Gastrocnemius medialis (tissue), 4 donors: ENCODE data around the gene PDXDC1. TPM values are rescaled to one million over a fixed set of nuclear protein-coding genes. Genes with fewer than 3 reads are reported as not detected.

Experiments
- ATAC-seq, 2 donors: fragments of 150-250 bp; one replicate each; pipeline ENCODE4 v1.9.1; 2016
- DNase-seq, 2 donors: peaks; one replicate each; pipeline ENCODE4 v3.0.0-alpha.2; 2019
- H3K27ac ChIP-seq, 4 donors: fragments of 200-600 bp; sonication (generic); 1 replicate in 1 of 4; 2 replicates in 3 of 4; pipeline ENCODE4 v1.5.1; 2016 to 2018; ENCODE audit warnings: mild to moderate bottlenecking in 2 of 4, moderate library complexity in 1 of 4
- H3K27me3 ChIP-seq, 3 donors: fragments of 200-600 bp; sonication (generic) in 2 of 3; 1 replicate in 1 of 3; 2 replicates in 2 of 3; pipeline versions ENCODE4 v1.5.1 to v1.6.0; 2016 to 2019; ENCODE audit warnings: mild to moderate bottlenecking in 1 of 3, moderate library complexity in 1 of 3
- H3K36me3 ChIP-seq, 2 donors: fragments of 200-600 bp; sonication (generic) in 1 of 2; one replicate each; pipeline ENCODE4 v1.5.1; 2017 to 2018
- H3K4me1 ChIP-seq, 2 donors: fragments of 200-600 bp; sonication (generic) in 1 of 2; one replicate each; pipeline ENCODE4 v1.5.1; 2016 to 2017; ENCODE audit warnings: mild to moderate bottlenecking in 2 of 2
- H3K4me3 ChIP-seq, 4 donors: fragments of 200-600 bp; sonication (generic) in 3 of 4; 1 replicate in 1 of 4; 2 replicates in 3 of 4; pipeline ENCODE4 v1.5.1; 2016 to 2019; ENCODE audit warnings: mild to moderate bottlenecking in 2 of 4
- H3K9me3 ChIP-seq, 3 donors: fragments of 200-600 bp; sonication (generic) in 2 of 3; 1 replicate in 1 of 3; 2 replicates in 2 of 3; pipeline ENCODE4 v1.5.1; 2016 to 2019
- POLR2A ChIP-seq, 2 donors: fragments of 450-650 bp; IDR thresholded peaks; one replicate each; pipeline ENCODE4 v1.6.1; 2017; ENCODE audit warnings: antibody characterized with exemption in 2 of 2, mild to moderate bottlenecking in 2 of 2, moderate library complexity in 2 of 2
- in situ Hi-C, 4 donors: fragments of 200-750 bp; cut with MboI; loops; one replicate each; pipeline versions ENCODE4 v1.15.0 to v1.8.0; 2017; ENCODE audit warnings: low sequenced_read_pairs in 4 of 4
- intact Hi-C: fragments of 100-400 bp; cut with DNase I; formaldehyde crosslinking; loops from one replicate; pipeline ENCODE4 v1.15.1; 2023; ENCODE audit warnings: low total_unique reads
- total RNA-seq, 4 donors: library from RNA; depleted of rRNA; stranded (reverse); fragments of >200 nt; gene quantifications; one replicate each; pipeline versions ENCODE4 v1.1.0 to v1.2.3, GENCODE V29; 2016
- TF ChIP-seq, protein P1 (sequence below), 5 experiments: fragments of 450-650 bp in 3 of 5; fragments of 200-600 bp in 2 of 5; sonication (generic) in 2 of 5; IDR thresholded peaks in 4 of 5; conservative IDR thresholded peaks in 1 of 5; 1 replicate in 4 of 5; 2 replicates in 1 of 5; pipeline ENCODE4 v1.5.1; 2016 to 2019; ENCODE audit warnings: antibody characterized with exemption in 5 of 5, mild to moderate bottlenecking in 3 of 5, moderate library complexity in 3 of 5

The PDXDC1 gene
- total RNA-seq, 4 donors from 2014 or later = 34.3 to 69.0 (median 45.2) TPM

DNA sequence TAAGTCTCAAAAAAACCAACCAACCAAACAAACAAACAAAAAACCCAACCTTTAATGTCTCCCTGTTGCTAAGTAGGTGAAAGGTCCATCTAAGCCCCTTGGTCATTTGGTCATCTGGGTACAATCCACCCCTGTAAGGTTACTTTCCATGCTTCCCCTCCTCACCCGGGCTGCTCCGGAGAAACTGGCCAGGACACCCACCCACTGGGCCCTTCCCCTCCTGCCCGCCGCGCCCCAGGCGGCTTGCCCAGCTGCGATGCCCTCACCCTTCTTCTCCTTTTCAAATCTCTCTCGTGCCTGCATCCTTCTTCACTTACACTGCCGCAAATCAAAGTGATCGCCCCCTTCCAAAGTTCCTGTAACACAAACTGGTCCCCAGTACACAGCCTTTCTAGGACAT is 79.1 kb downstream of the PDXDC1 start:
- no peak for ATAC-seq
- TF ChIP-seq, protein P1, sequence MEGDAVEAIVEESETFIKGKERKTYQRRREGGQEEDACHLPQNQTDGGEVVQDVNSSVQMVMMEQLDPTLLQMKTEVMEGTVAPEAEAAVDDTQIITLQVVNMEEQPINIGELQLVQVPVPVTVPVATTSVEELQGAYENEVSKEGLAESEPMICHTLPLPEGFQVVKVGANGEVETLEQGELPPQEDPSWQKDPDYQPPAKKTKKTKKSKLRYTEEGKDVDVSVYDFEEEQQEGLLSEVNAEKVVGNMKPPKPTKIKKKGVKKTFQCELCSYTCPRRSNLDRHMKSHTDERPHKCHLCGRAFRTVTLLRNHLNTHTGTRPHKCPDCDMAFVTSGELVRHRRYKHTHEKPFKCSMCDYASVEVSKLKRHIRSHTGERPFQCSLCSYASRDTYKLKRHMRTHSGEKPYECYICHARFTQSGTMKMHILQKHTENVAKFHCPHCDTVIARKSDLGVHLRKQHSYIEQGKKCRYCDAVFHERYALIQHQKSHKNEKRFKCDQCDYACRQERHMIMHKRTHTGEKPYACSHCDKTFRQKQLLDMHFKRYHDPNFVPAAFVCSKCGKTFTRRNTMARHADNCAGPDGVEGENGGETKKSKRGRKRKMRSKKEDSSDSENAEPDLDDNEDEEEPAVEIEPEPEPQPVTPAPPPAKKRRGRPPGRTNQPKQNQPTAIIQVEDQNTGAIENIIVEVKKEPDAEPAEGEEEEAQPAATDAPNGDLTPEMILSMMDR (IDR thresholded peaks at IDR 0.05 in 4 of 5, conservative IDR thresholded peaks at IDR 0.05 in 1 of 5) = no peak
- no peak for TF ChIP-seq POLR2A (IDR thresholded peaks at IDR 0.05)
- Histone ChIP-seq H3K36me3 (peaks cover 0 to under 1% of the 10 kb centered on the region in 2 donors), H3K9me3 (no peaks in the 10 kb centered on the region), H3K27me3 (no peaks in the 10 kb centered on the region), H3K27ac (peak overlapping the region in 1 of 4 donors; percentile 29), H3K4me1 (peaks cover 5 to 9% of the 10 kb centered on the region in 2 donors), H3K4me3 (no peak overlapping the region)
- DNase-seq = no peak
- in situ Hi-C loops = no loop called here
- intact Hi-C loops = no loop called here

DNA sequence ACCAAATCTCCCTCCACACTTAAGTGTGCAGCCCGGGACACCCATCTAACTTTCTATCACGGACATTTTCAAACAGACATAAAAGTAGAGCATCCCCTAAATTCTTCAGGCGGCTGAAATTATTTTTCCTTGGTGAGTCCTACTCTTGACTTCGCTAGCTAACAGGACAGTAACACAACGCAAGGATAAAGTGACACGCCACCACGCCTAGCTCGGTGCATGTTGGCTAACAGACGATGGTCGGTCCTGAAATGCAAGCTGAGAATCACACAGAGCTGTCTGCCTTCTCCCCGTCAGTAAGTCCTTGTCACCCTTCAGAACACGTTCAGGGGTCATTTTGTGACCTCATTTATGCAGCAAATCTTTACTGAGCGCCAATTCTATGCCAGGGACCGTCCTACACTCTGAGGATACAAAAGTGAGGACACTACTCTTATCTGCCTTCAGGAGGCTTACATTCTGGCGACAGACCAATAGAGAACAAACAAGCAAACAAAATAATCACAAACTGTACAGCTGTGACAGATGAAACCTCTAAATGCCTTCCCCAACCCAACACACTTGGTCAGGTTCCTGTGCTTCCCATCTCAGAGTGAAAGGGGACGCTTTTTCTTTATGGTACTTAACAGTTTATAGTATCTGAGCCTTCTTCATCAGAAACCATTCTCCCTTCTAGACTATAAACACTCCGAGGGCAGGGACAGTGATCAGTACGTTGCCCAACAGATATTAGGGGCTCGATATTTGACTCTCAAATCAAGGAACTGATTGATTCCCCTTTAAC is 79.7 kb downstream of the PDXDC1 start:
- in situ Hi-C loops (no loop called here), intact Hi-C loops (no loop called here)
- Histone ChIP-seq H3K27me3 (no peaks in the 10 kb centered on the region), H3K36me3 (peaks cover 0 to 7% of the 10 kb centered on the region in 2 donors), H3K4me3 (peak overlapping the region; percentile 90 to 99 (median 98)), H3K4me1 (peaks cover 5 to 9% of the 10 kb centered on the region in 2 donors), H3K27ac (peak overlapping the region; percentile 83 to 89 (median 86)), H3K9me3 (no peaks in the 10 kb centered on the region)
- TF ChIP-seq, protein P1 (IDR thresholded peaks at IDR 0.05 in 4 of 5, conservative IDR thresholded peaks at IDR 0.05 in 1 of 5) = no peak
- no peak for TF ChIP-seq POLR2A (IDR thresholded peaks at IDR 0.05)
- DNase-seq (no peak), ATAC-seq (no peak)

DNA sequence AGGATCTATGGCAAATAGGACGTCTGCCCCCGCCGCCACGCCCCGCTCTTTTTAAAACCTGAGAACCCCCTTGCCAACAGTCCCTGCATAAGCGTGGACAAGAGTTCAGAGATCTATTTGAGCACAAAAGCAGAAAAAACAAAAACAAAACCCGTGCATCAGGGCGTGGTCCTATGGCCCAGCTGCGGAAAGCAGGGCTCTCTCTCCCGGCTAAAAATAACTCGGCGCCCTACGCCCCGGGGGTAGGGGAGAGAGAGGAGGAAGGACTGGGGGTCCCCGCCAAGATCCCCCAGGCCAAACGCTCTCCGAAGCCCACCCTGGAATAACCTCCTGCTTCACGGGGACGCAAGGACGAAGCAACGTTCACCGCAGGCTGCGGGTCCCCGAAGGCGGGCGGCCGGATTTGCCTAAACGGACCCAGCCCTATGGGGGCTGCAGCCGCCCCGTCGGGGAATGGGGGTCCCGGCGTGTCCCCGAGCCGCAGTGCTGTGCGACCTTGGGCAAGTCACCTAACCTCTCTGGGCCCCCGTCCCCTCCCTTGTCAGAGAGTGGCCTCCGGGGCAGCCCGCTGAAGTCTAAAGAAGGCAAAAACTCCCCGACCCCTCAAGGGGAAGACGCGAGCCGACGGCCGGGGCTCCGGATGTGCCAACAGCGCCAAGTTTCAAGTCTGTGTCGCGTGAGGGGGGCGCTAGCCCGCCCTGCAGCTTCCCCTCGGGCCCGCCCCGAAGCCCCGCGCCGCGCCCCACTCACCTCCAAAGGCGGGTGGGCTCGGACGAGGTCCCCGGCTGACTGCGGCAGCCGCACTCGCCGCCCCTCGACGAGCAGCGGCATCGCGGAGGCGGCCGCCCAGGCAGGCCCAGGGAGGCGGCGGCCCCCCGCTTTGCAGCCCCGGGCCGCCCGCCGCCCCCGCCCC is 80.6 kb downstream of the PDXDC1 start:
- Histone ChIP-seq H3K27ac (peak overlapping the region; percentile 83 to 89 (median 86)), H3K9me3 (no peaks in the 10 kb centered on the region), H3K4me1 (peaks cover 5 to 9% of the 10 kb centered on the region in 2 donors), H3K27me3 (no peaks in the 10 kb centered on the region), H3K36me3 (peaks cover 0 to 15% of the 10 kb centered on the region in 2 donors), H3K4me3 (peak overlapping the region; percentile 90 to 99 (median 98))
- intact Hi-C loops (no loop called here), in situ Hi-C loops (no loop called here)
- ATAC-seq (peak; percentile 26 to 31), DNase-seq (peak; percentile 12 to 43)
- TF ChIP-seq, protein P1 (IDR thresholded peaks at IDR 0.05 in 4 of 5, conservative IDR thresholded peaks at IDR 0.05 in 1 of 5) = no peak
- TF ChIP-seq POLR2A (IDR thresholded peaks at IDR 0.05) = peak; percentile 45 to 48

DNA sequence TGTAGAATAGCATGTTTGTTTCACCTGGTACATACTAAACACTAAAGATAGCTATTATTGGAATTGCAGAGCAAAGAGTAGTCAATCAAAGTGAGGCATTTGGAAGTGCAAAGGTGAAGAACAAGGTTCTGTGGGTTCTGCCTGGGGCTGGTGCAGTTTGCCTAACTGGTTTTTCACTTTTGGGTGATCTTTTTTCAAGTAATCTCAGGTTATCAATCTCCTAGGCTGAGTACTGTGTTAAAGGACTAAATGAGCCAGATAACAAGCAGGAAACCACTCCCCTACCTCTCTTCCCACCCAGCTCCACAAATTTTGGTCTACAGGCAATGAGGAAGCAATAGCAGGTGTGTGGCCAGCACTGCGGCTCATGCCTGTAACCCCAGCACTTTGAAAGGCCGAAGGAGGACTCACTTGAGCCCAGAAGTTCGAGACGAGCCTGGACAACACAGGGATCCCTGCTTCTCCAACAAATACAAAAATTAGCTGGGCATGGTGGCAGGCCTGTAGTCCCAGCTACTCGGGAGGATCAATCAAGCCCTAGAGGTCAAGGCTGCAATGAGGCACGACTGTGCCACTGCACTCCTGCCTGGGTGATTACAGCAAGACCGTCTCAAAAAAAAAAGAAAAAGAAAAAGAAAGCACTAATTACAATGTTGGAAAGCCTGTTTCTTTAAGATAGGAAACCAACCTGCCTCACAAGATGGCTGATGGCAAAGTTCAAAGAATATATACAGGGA is 83.0 kb downstream of the PDXDC1 start:
- peaks cover 0 to 39% of the 10 kb centered on the region in 2 donors for H3K36me3 ChIP-seq
- intact Hi-C loops = no loop called here
- no peak for TF ChIP-seq POLR2A (IDR thresholded peaks at IDR 0.05)
- TF ChIP-seq, protein P1 (IDR thresholded peaks at IDR 0.05 in 4 of 5, conservative IDR thresholded peaks at IDR 0.05 in 1 of 5) = no peak

More for the DNA sequence above, 83.0 kb downstream of the PDXDC1 start:
- H3K4me3 ChIP-seq = no peak overlapping the region
- no peak overlapping the region for H3K27ac ChIP-seq
- DNase-seq (no peak), ATAC-seq (no peak)
- in situ Hi-C loops = no loop called here
- no peaks in the 10 kb centered on the region for H3K27me3 ChIP-seq
- no peaks in the 10 kb centered on the region for H3K9me3 ChIP-seq
- peaks cover 5 to 9% of the 10 kb centered on the region in 2 donors for H3K4me1 ChIP-seq
